Fibroblast of lung (primary cell): ENCODE measurements around the gene GNB3. TPM values are rescaled to one million over a fixed set of nuclear protein-coding genes. Genes with fewer than 3 reads are reported as not detected.
A peak's percentile ranks its signal among the peaks of the same experiment; 100 is the strongest.

Source experiments
- DNase-seq, 2 donors: peaks; one replicate each; pipeline versions ENCODE4 v3.0.0 to v3.0.0-alpha.2; 2010; ENCODE audit warnings: low read depth in 2 of 2
- H2AFZ ChIP-seq: 2 replicates; pipeline ENCODE4 v1.5.1; 2012; ENCODE audit warnings: low read length, control low read depth, inconsistent platforms
- H3K27ac ChIP-seq: 2 replicates; pipeline ENCODE4 v1.5.1; 2011; ENCODE audit warnings: low read length, control low read depth; ENCODE audit not compliant: insufficient read depth
- H3K27me3 ChIP-seq: 2 replicates; pipeline ENCODE4 v1.5.1; 2011; ENCODE audit warnings: mild to moderate bottlenecking, low read length; ENCODE audit not compliant: control insufficient read depth, insufficient read depth
- H3K36me3 ChIP-seq: 2 replicates; pipeline ENCODE4 v1.5.1; 2011; ENCODE audit warnings: low read length; ENCODE audit not compliant: control insufficient read depth, insufficient read depth
- H3K4me1 ChIP-seq: 2 replicates; pipeline ENCODE4 v1.5.1; 2011; ENCODE audit warnings: low read length; ENCODE audit not compliant: control insufficient read depth, insufficient read depth; ENCODE audit errors: extremely low read depth
- H3K4me2 ChIP-seq: 2 replicates; pipeline ENCODE4 v1.5.1; 2011; ENCODE audit warnings: low read length, control low read depth; ENCODE audit not compliant: insufficient read depth; ENCODE audit errors: extremely low read depth
- H3K4me3 ChIP-seq, 4 experiments: fragments of 200-600 bp in 1 of 4; sonication (generic) in 1 of 4; replicated peaks in 1 of 4; 2 replicates each; pipeline ENCODE4 v1.5.1; 2011 to 2016; ENCODE audit warnings: low read length in 4 of 4, low read depth in 3 of 4, mild to moderate bottlenecking in 3 of 4, control low read depth in 2 of 4, inconsistent platforms in 1 of 4, mixed read lengths in 1 of 4; ENCODE audit not compliant: insufficient read depth in 1 of 4; ENCODE audit errors: control extremely low read depth in 1 of 4
- H3K79me2 ChIP-seq: 2 replicates; pipeline ENCODE4 v1.5.1; 2012; ENCODE audit warnings: mild to moderate bottlenecking, low read length, inconsistent platforms; ENCODE audit not compliant: control insufficient read depth, insufficient read depth
- H3K9ac ChIP-seq: 2 replicates; pipeline ENCODE4 v1.5.1; 2011; ENCODE audit warnings: mild to moderate bottlenecking, low read length, control low read depth; ENCODE audit not compliant: insufficient read depth
- H3K9me3 ChIP-seq: 2 replicates; pipeline ENCODE4 v1.5.1; 2012; ENCODE audit warnings: low read depth, low read length; ENCODE audit not compliant: control insufficient read depth, insufficient read depth
- H4K20me1 ChIP-seq: 2 replicates; pipeline ENCODE4 v1.5.1; 2011; ENCODE audit warnings: low read length; ENCODE audit not compliant: control insufficient read depth, insufficient read depth; ENCODE audit errors: extremely low read depth
- CTCF ChIP-seq, 2 donors: IDR thresholded peaks in 1 of 2; conservative IDR thresholded peaks in 1 of 2; 1 replicate in 1 of 2; 2 replicates in 1 of 2; pipeline ENCODE4 v1.5.1; 2011 to 2012; ENCODE audit warnings: low read length in 2 of 2, control low read depth in 1 of 2, inconsistent platforms in 1 of 2, low read depth in 1 of 2, mild to moderate bottlenecking in 1 of 2
- EZH2 ChIP-seq: IDR thresholded peaks from 2 replicates; pipeline ENCODE4 v1.5.1; 2012; ENCODE audit warnings: low read length, control low read depth, mild to moderate bottlenecking; ENCODE audit errors: missing control alignments
- polyA plus RNA-seq, 2 donors: library from polyadenylated mRNA; depleted of rRNA in 1 of 2; stranded (reverse) in 1 of 2; unstranded in 1 of 2; fragments of >200 nt; gene quantifications; 2 replicates each; pipeline ENCODE4 v1.2.1, GENCODE V29; 2011 to 2012; ENCODE audit warnings: missing spikeins in 1 of 2
- total RNA-seq: library from RNA; depleted of rRNA; stranded (reverse); fragments of >200 nt; gene quantifications from 2 replicates; pipeline ENCODE4 v1.2.1, GENCODE V29; 2014

The GNB3 gene
- total and polyA plus RNA-seq, 2 donors (not counting 1 experiment from before 2014, with no cell fraction given) = 1.7 to 2.7 TPM

- H3K27ac ChIP-seq = peak overlapping the region; percentile 22
- no peaks in the 10 kb centered on the region for H3K9me3 ChIP-seq
- H3K4me1 ChIP-seq = peaks cover 17% of the 10 kb centered on the region
- peaks cover 20% of the 10 kb centered on the region for H3K36me3 ChIP-seq
- peak overlapping the region; percentile 22 for H3K9ac ChIP-seq
- H4K20me1 ChIP-seq = no peaks in the 10 kb centered on the region
- H3K4me3 ChIP-seq = peak overlapping the region; percentile 53 to 93 (median 76)
- H3K27me3 ChIP-seq = no peaks in the 10 kb centered on the region
- DNase-seq = no peak
- TF ChIP-seq EZH2 = no peak
- no peak for TF ChIP-seq CTCF (conservative IDR thresholded peaks at IDR 0.05 in 1 of 2, IDR thresholded peaks at IDR 0.05 in 1 of 2; ENCODE audit: low read depth in 1 of 2, low read length in 2 of 2)
- H2AFZ ChIP-seq = no peak overlapping the region
- peak overlapping the region; percentile 89 for H3K4me2 ChIP-seq
- peaks cover 49% of the 10 kb centered on the region for H3K79me2 ChIP-seq
Measured at GRCh38 chr12:6850796-6851152, 10.0 kb downstream of the GNB3 start.

GRCh38 chr12:6851153-6851920 is 10.6 kb downstream of the GNB3 start, which contains the start of gene CDCA3:
CDCA3 (minus strand) TSS chr12:6851286; CDS start chr12:6850952, 334 bp downstream.
- Histone ChIP-seq H3K9me3 (no peaks in the 10 kb centered on the region), H2AFZ (peak within 1 kb of the TSS; percentile 98), H4K20me1 (no peaks in the 10 kb centered on the region), H3K79me2 (peaks cover 49% of the 10 kb centered on the region), H3K4me2 (peak within 1 kb of the TSS; percentile 98), H3K9ac (peak within 1 kb of the TSS; percentile 70), H3K4me1 (peaks cover 17% of the 10 kb centered on the region), H3K27me3 (no peaks in the 10 kb centered on the region), H3K27ac (peak within 1 kb of the TSS; percentile 78), H3K4me3 (peak within 1 kb of the TSS; percentile 64 to 93 (median 87)), H3K36me3 (peaks cover 17% of the 10 kb centered on the region)
- DNase-seq = peak; percentile 99
- no peak for TF ChIP-seq CTCF (conservative IDR thresholded peaks at IDR 0.05 in 1 of 2, IDR thresholded peaks at IDR 0.05 in 1 of 2; ENCODE audit: low read depth in 1 of 2, low read length in 2 of 2)
- TF ChIP-seq EZH2 = no peak

- peaks cover 14% of the 10 kb centered on the region for H3K36me3 ChIP-seq
- H3K4me3 ChIP-seq = peak within 1 kb of the TSS; percentile 64 to 93 (median 87)
- H3K79me2 ChIP-seq = peaks cover 49% of the 10 kb centered on the region
Measured at GRCh38 chr12:6851921-6852650, 11.4 kb downstream of the GNB3 start, which contains the start of gene USP5. USP5 (plus strand) TSS chr12:6852150; CDS start chr12:6852180, 30 bp downstream.

More at GRCh38 chr12:6851921-6852650, 11.4 kb downstream of the GNB3 start, which contains the start of gene USP5:
- H3K4me1 ChIP-seq = peaks cover 17% of the 10 kb centered on the region
- peak within 1 kb of the TSS; percentile 82 for H3K27ac ChIP-seq
- H4K20me1 ChIP-seq = no peaks in the 10 kb centered on the region
- DNase-seq = peak; percentile 100
- H3K9ac ChIP-seq = peak within 1 kb of the TSS; percentile 70
- H2AFZ ChIP-seq = peak within 1 kb of the TSS; percentile 98
- H3K27me3 ChIP-seq = no peaks in the 10 kb centered on the region
- no peaks in the 10 kb centered on the region for H3K9me3 ChIP-seq
- TF ChIP-seq CTCF (conservative IDR thresholded peaks at IDR 0.05 in 1 of 2, IDR thresholded peaks at IDR 0.05 in 1 of 2; ENCODE audit: low read depth in 1 of 2, low read length in 2 of 2) (no peak), EZH2 (no peak)
- peak within 1 kb of the TSS; percentile 98 for H3K4me2 ChIP-seq
